Measurements from ENCODE around the gene POU2F3. TPM values are rescaled to one million over a fixed set of nuclear protein-coding genes. Genes with fewer than 3 reads are reported as not detected.

POU2F3 gene
- total and polyA plus RNA-seq, 2 of the 13 experiments (the other 11 are each of a cell fraction or from before 2014, with no cell fraction given), result not detected

DNA sequence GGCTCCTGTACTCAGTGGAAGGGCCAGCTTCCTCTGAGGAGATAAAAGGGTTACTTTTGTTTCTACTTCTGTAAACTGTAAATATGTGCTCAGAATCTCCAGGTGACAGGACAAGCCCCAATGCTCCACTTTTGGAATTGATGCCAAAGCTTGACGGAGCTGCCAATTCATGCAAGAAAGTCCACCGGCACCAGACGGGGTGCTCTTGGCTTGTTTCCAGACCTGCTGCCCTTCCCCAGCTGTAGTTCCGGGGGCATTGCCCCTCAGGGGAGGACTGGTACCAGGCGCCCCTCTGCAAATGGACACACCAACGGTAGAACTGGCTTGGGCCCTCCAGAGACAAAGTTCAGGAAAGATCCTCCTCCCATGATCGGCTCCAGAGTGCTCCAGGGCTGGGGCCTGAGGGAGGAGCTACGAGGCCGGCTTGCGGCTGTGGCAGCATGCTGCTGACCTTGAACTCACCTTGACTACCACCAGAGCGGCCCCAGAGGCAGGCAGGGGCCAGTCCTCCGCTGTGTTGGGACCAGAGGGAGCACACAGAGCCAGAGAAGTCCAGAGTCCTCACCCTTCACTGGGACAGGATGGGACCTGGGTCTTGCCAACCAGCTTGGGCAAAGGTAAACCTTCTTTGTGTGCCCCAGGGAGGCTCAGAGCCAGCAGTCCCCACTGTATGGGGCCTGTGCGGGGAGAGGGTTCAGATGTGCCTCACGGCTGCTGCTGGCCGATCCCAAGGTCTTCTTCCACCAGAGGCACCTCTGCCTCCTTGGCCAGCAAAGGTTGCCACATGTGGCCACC lies 46.9 kb upstream of the POU2F3 start (continued):
- TF ChIP-seq, protein P1, sequence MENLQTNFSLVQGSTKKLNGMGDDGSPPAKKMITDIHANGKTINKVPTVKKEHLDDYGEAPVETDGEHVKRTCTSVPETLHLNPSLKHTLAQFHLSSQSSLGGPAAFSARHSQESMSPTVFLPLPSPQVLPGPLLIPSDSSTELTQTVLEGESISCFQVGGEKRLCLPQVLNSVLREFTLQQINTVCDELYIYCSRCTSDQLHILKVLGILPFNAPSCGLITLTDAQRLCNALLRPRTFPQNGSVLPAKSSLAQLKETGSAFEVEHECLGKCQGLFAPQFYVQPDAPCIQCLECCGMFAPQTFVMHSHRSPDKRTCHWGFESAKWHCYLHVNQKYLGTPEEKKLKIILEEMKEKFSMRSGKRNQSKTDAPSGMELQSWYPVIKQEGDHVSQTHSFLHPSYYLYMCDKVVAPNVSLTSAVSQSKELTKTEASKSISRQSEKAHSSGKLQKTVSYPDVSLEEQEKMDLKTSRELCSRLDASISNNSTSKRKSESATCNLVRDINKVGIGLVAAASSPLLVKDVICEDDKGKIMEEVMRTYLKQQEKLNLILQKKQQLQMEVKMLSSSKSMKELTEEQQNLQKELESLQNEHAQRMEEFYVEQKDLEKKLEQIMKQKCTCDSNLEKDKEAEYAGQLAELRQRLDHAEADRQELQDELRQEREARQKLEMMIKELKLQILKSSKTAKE (CRISPR knock-in tag; IDR thresholded peaks at IDR 0.05; ENCODE audit: borderline replicate concordance), result peak; percentile 93
- no peak for TF ChIP-seq TEAD2 (CRISPR knock-in tag; IDR thresholded peaks at IDR 0.05)
- peak; percentile 79 for TF ChIP-seq ZMYM3 (CRISPR knock-in tag; IDR thresholded peaks at IDR 0.05)
- TF ChIP-seq ATRX (CRISPR knock-in tag; IDR thresholded peaks at IDR 0.05; ENCODE audit: borderline replicate concordance), result no peak
- TF ChIP-seq ZNF543 (CRISPR knock-in tag; IDR thresholded peaks at IDR 0.05), result peak; percentile 92
- no peak for TF ChIP-seq RFX1 (IDR thresholded peaks at IDR 0.05)
- TF ChIP-seq ZNF660 (CRISPR knock-in tag; IDR thresholded peaks at IDR 0.05; ENCODE audit: borderline replicate concordance, low read depth), result no peak
- peak; percentile 61; the same call in 1 of the 2 replicates for TF ChIP-seq ZNF564 (CRISPR knock-in tag; IDR thresholded peaks at IDR 0.05)
- TF ChIP-seq, protein P2, sequence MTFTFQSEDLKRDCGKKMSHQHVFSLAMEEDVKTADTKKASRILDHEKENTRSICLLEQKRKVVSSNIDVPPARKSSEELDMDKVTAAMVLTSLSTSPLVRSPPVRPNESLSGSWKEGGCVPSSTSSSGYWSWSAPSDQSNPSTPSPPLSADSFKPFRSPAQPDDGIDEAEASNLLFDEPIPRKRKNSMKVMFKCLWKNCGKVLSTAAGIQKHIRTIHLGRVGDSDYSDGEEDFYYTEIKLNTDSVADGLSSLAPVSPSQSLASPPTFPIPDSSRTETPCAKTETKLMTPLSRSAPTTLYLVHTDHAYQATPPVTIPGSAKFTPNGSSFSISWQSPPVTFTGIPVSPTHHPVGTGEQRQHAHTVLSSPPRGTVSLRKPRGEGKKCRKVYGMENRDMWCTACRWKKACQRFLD (CRISPR knock-in tag; IDR thresholded peaks at IDR 0.05; ENCODE audit: borderline replicate concordance), result no peak; the same call in 1 of the 2 replicates
- TF ChIP-seq ZNF780A (CRISPR knock-in tag; IDR thresholded peaks at IDR 0.05), result no peak
- no peak; the same call in 1 of the 2 replicates for TF ChIP-seq ZNF546 (CRISPR knock-in tag; conservative IDR thresholded peaks at IDR 0.05)
- no peak for TF ChIP-seq SYNCRIP (IDR thresholded peaks at IDR 0.05; ENCODE audit: insufficient read depth, low read depth, low read length)
- TF ChIP-seq, protein P3, sequence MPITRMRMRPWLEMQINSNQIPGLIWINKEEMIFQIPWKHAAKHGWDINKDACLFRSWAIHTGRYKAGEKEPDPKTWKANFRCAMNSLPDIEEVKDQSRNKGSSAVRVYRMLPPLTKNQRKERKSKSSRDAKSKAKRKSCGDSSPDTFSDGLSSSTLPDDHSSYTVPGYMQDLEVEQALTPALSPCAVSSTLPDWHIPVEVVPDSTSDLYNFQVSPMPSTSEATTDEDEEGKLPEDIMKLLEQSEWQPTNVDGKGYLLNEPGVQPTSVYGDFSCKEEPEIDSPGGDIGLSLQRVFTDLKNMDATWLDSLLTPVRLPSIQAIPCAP (CRISPR knock-in tag; IDR thresholded peaks at IDR 0.05; ENCODE audit: low read depth), result no peak
- no peak; the same call in 1 of the 2 replicates for TF ChIP-seq ARNT2 (CRISPR knock-in tag; IDR thresholded peaks at IDR 0.05; ENCODE audit: low read depth)
- no peak for TF ChIP-seq EHMT2 (IDR thresholded peaks at IDR 0.05; ENCODE audit: borderline replicate concordance, low read depth, low read length)
- TF ChIP-seq HOXA9 (CRISPR knock-in tag; IDR thresholded peaks at IDR 0.05; ENCODE audit: borderline replicate concordance), result no peak
- peak; percentile 69; the same call in 1 of the 2 replicates for TF ChIP-seq ZSCAN9 (CRISPR knock-in tag; IDR thresholded peaks at IDR 0.05; ENCODE audit: borderline replicate concordance)
- peak; percentile 88 for TF ChIP-seq MED1 (CRISPR knock-in tag; IDR thresholded peaks at IDR 0.05)
- TF ChIP-seq, protein P4, sequence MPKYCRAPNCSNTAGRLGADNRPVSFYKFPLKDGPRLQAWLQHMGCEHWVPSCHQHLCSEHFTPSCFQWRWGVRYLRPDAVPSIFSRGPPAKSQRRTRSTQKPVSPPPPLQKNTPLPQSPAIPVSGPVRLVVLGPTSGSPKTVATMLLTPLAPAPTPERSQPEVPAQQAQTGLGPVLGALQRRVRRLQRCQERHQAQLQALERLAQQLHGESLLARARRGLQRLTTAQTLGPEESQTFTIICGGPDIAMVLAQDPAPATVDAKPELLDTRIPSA (CRISPR knock-in tag; IDR thresholded peaks at IDR 0.05; ENCODE audit: borderline replicate concordance), result no peak
- peak; percentile 88 for TF ChIP-seq HOXA3 (CRISPR knock-in tag; IDR thresholded peaks at IDR 0.05)
- peak; percentile 50; the same call in 1 of the 2 replicates for TF ChIP-seq CBX5 (CRISPR knock-in tag; IDR thresholded peaks at IDR 0.05; ENCODE audit: borderline replicate concordance)
- TF ChIP-seq CEBPB (IDR thresholded peaks at IDR 0.05; ENCODE audit: borderline replicate concordance, low read depth, low read length), result no peak
- TF ChIP-seq ZNF441 (CRISPR knock-in tag; IDR thresholded peaks at IDR 0.05; ENCODE audit: borderline replicate concordance), result no peak
- TF ChIP-seq ZSCAN25 (CRISPR knock-in tag; IDR thresholded peaks at IDR 0.05), result peak; percentile 68
